Body of pancreas (tissue), 4 donors: Measurements from ENCODE around the gene BCO2. TPM values are rescaled to one million over a fixed set of nuclear protein-coding genes. Genes with fewer than 3 reads are reported as not detected.

ENCODE experiments used
- ATAC-seq: fragments of 150-250 bp; one replicate; pipeline ENCODE4 v1.9.1; 2016
- DNase-seq, 4 donors: peaks; one replicate each; pipeline ENCODE4 v3.0.0-alpha.2; 2019
- H3K27ac ChIP-seq, 4 donors: fragments of 200-600 bp; sonication (generic); 1 replicate in 3 of 4; 2 replicates in 1 of 4; pipeline versions ENCODE4 v1.5.1 to v1.6.1; 2016 to 2019; ENCODE audit warnings: mild to moderate bottlenecking in 1 of 4, mixed read lengths in 1 of 4, moderate library complexity in 1 of 4
- H3K27me3 ChIP-seq, 2 donors: fragments of 200-600 bp; sonication (generic); one replicate each; pipeline ENCODE4 v1.6.0; 2016; ENCODE audit warnings: mild to moderate bottlenecking in 1 of 2
- H3K36me3 ChIP-seq, 2 donors: fragments of 200-600 bp; sonication (generic); replicated peaks in 1 of 2; 2 replicates each; pipeline ENCODE4 v1.5.1; 2016; ENCODE audit warnings: low read depth in 2 of 2; ENCODE audit not compliant: insufficient read depth in 1 of 2
- H3K4me1 ChIP-seq: fragments of 200-600 bp; sonication (generic); one replicate; pipeline ENCODE4 v1.6.0; 2016
- H3K4me3 ChIP-seq, 2 donors: fragments of 200-600 bp; sonication (generic); 1 replicate in 1 of 2; 2 replicates in 1 of 2; pipeline ENCODE4 v1.5.1; 2016 to 2019
- H3K9me3 ChIP-seq, 3 donors: fragments of 200-600 bp; sonication (generic); 1 replicate in 2 of 3; 2 replicates in 1 of 3; pipeline ENCODE4 v1.5.1; 2016
- POLR2A ChIP-seq, 3 donors: fragments of 450-650 bp; IDR thresholded peaks; one replicate each; pipeline ENCODE4 v1.6.1; 2016; ENCODE audit warnings: antibody characterized with exemption in 3 of 3, mild to moderate bottlenecking in 2 of 3
- WGBS, 2 donors: methylation state at CpG; one replicate each; pipeline ENCODE4 v1.1.5; 2017; 5-methylcytosine and 5-hydroxymethylcytosine counted together
- intact Hi-C: fragments of 100-400 bp; cut with DNase I; formaldehyde crosslinking; loops from one replicate; pipeline ENCODE4 v1.15.1; 2023
- small RNA-seq: library from RNA; depleted of rRNA; stranded (forward); fragments of <200 nt; gene quantifications from one replicate; pipeline ENCODE3, GENCODE V24; 2016
- total RNA-seq, 2 donors: library from RNA; depleted of rRNA; stranded (reverse); fragments of >200 nt; gene quantifications; one replicate each; pipeline ENCODE4 v1.1.0, GENCODE V29; 2016
- TF ChIP-seq, protein P1 (sequence below), 7 experiments: fragments of 450-650 bp in 4 of 7; fragments of 200-600 bp in 3 of 7; sonication (generic) in 3 of 7; IDR thresholded peaks; one replicate each; pipeline ENCODE4 v1.5.1; 2016 to 2019; ENCODE audit warnings: antibody characterized with exemption in 7 of 7

Gene BCO2
- total RNA-seq, 2 donors from 2014 or later, result 3.6 to 4.2 TPM

- intact Hi-C loops, result no loop called here
- TF ChIP-seq, protein P1, sequence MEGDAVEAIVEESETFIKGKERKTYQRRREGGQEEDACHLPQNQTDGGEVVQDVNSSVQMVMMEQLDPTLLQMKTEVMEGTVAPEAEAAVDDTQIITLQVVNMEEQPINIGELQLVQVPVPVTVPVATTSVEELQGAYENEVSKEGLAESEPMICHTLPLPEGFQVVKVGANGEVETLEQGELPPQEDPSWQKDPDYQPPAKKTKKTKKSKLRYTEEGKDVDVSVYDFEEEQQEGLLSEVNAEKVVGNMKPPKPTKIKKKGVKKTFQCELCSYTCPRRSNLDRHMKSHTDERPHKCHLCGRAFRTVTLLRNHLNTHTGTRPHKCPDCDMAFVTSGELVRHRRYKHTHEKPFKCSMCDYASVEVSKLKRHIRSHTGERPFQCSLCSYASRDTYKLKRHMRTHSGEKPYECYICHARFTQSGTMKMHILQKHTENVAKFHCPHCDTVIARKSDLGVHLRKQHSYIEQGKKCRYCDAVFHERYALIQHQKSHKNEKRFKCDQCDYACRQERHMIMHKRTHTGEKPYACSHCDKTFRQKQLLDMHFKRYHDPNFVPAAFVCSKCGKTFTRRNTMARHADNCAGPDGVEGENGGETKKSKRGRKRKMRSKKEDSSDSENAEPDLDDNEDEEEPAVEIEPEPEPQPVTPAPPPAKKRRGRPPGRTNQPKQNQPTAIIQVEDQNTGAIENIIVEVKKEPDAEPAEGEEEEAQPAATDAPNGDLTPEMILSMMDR (IDR thresholded peaks at IDR 0.05), result no peak
- no peak for TF ChIP-seq POLR2A (IDR thresholded peaks at IDR 0.05)
- DNase-seq (no peak), ATAC-seq (no peak)
- peak overlapping the region in 1 of 4 donors; percentile 10 for H3K27ac ChIP-seq
- no peak overlapping the region for H3K4me3 ChIP-seq
- H3K4me1 ChIP-seq, result peaks cover 9% of the 10 kb centered on the region
- H3K9me3 ChIP-seq, result no peaks in the 10 kb centered on the region
- no peaks in the 10 kb centered on the region for H3K36me3 ChIP-seq
- H3K27me3 ChIP-seq, result no peaks in the 10 kb centered on the region
- 76 to 77% methylated on average over 5 of the region's 5 CpGs for WGBS, 2 donors
Measured at GRCh38 chr11:112268406-112268805, 93.1 kb downstream of the BCO2 start.

Small RNAs within 50 kb of the gene (small RNA-seq; reads per million reads assigned to genes)
- gene MRPS36P4, result not detected

Other genes with a start within 250 kb of the BCO2 start
- 10 to 100 TPM; 14.0 to 23.4 TPM for gene DIXDC1, start 238.2 kb upstream of the BCO2 start, total RNA-seq
- gene DLAT, start 150.1 kb upstream of the BCO2 start, total RNA-seq, result 10 to 100 TPM; 10.4 to 10.5 TPM
- gene PIH1D2, start 101.5 kb upstream of the BCO2 start, total RNA-seq, result 1 to 10 TPM in 1 of 2 donors, not detected in 1; 1.3 TPM
- gene NKAPD1, start 101.2 kb upstream of the BCO2 start, total RNA-seq, result 10 to 100 TPM in 1 of 2 donors, 1 to 10 TPM in 1; 8.3 to 10.5 TPM
- 1 to 10 TPM; 7.5 to 9.6 TPM for gene TIMM8B, start 88.8 kb upstream of the BCO2 start, total RNA-seq
- 10 to 100 TPM; 27.4 to 68.5 TPM for gene SDHD, start 88.6 kb upstream of the BCO2 start, total RNA-seq
- 10 to 100 TPM in 1 of 2 donors, 1 to 10 TPM in 1; 3.3 to 22.8 TPM for gene IL18, start 11.4 kb upstream of the BCO2 start, total RNA-seq
- not detected for gene TEX12, start 8.1 kb upstream of the BCO2 start, total RNA-seq
- 10 to 100 TPM; 20.1 to 25.7 TPM for gene PTS, start 50.9 kb downstream of the BCO2 start, total RNA-seq
- not detected for gene PLET1, start 85.3 kb downstream of the BCO2 start, total RNA-seq